Prostate gland (tissue), 2 donors: Measurements from ENCODE around the gene IFT81. TPM values are rescaled to one million over a fixed set of nuclear protein-coding genes. Genes with fewer than 3 reads are reported as not detected.

ENCODE experiments used
- DNase-seq: peaks from one replicate; pipeline ENCODE4 v3.0.0-alpha.2; 2019; ENCODE audit warnings: low spot score
- H3K27ac ChIP-seq, 2 donors: fragments of 200-600 bp; sonication (generic); 2 replicates each; pipeline ENCODE4 v1.5.1; 2017 to 2019
- H3K27me3 ChIP-seq: fragments of 200-600 bp; sonication (generic); replicated peaks from 2 replicates; pipeline ENCODE4 v1.5.1; 2019; ENCODE audit not compliant: insufficient read depth
- H3K36me3 ChIP-seq, 2 donors: fragments of 200-600 bp; sonication (generic); 1 replicate in 1 of 2; 2 replicates in 1 of 2; pipeline versions ENCODE4 v1.5.1 to v1.8.1; 2017 to 2019
- H3K4me1 ChIP-seq: fragments of 200-600 bp; sonication (generic); replicated peaks from 2 replicates; pipeline ENCODE4 v1.5.1; 2019
- H3K4me3 ChIP-seq, 2 donors: fragments of 200-600 bp; sonication (generic); 2 replicates each; pipeline ENCODE4 v1.5.1; 2017 to 2019
- H3K9me3 ChIP-seq: fragments of 200-600 bp; sonication (generic); 2 replicates; pipeline ENCODE4 v1.5.1; 2017
- CTCF ChIP-seq, 4 experiments: fragments of 200-600 bp in 2 of 4; fragments of 450-650 bp in 2 of 4; sonication (generic) in 2 of 4; IDR thresholded peaks; 1 replicate in 3 of 4; 2 replicates in 1 of 4; pipeline ENCODE4 v1.5.1; 2016 to 2019; ENCODE audit warnings: antibody characterized with exemption in 4 of 4, mild to moderate bottlenecking in 2 of 4, moderate library complexity in 2 of 4
- POLR2A ChIP-seq: fragments of 450-650 bp; IDR thresholded peaks from one replicate; pipeline ENCODE4 v1.6.1; 2016; ENCODE audit warnings: antibody characterized with exemption, mild to moderate bottlenecking
- POLR2AphosphoS5 ChIP-seq: sonication (generic); formaldehyde crosslinking; IDR thresholded peaks from one replicate; pipeline ENCODE4 v1.6.1; 2017; ENCODE audit warnings: antibody characterized with exemption
- WGBS: methylation state at CpG from one replicate; pipeline ENCODE4 v1.1.5; 2018; 5-methylcytosine and 5-hydroxymethylcytosine counted together
- intact Hi-C: fragments of 100-400 bp; cut with DNase I; formaldehyde crosslinking; loops from one replicate; pipeline ENCODE4 v1.14.2; 2022
- total RNA-seq, 2 donors: library from RNA; depleted of rRNA; stranded (reverse); fragments of >200 nt; gene quantifications; one replicate each; pipeline ENCODE4 v1.1.0, GENCODE V29; 2016

IFT81 gene
- total RNA-seq, 2 donors from 2014 or later = 11.2 to 16.1 TPM

- intact Hi-C loops = no loop called here
- Histone ChIP-seq H3K4me3 (no peak overlapping the region), H3K4me1 (no peaks in the 10 kb centered on the region), H3K27ac (no peak overlapping the region), H3K36me3 (no peaks in the 10 kb centered on the region), H3K9me3 (no peaks in the 10 kb centered on the region), H3K27me3 (no peaks in the 10 kb centered on the region)
- no peak for TF ChIP-seq POLR2AphosphoS5
- TF ChIP-seq POLR2A = no peak
- TF ChIP-seq CTCF (IDR thresholded peaks at IDR 0.05) = no peak
- DNase-seq = no peak
- 96% methylated on average over 12 of the region's 12 CpGs for WGBS
Measured at GRCh38 chr12:110258466-110258865, 134.3 kb downstream of the IFT81 start.

- WGBS = 65% methylated on average over 17 of the region's 17 CpGs
- no peak for DNase-seq
- intact Hi-C loops = no loop called here
Measured at GRCh38 chr12:110262442-110263388, 138.6 kb downstream of the IFT81 start.

DNA sequence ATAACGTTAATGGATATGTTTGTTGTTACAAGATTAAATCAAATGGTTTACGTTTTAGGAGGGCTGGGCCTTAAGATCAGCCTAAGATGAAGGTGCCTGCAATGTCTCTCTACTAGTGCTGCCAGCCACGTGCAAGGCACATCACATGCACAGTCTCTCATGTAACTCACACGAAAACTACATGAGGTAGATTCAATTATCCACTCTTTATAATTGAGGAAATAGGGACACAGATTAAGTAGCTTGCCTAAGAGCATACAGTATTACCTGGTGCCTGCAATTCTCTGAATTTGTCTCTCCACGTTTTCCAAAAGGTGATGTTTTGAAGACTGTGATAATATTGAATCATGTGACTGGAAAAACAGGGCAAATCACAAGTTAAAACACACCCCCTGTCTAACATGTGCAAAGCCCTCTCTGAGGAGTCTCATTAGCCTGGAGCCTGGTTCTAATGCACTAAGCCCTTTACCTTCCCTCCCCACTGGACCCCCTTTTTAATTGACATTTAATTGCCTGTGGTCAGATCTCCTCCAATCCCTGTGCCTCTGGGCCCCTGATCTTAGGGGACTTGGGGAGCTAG, 142.3 kb downstream of the IFT81 start:
- Histone ChIP-seq H3K4me3 (no peak overlapping the region), H3K27me3 (no peaks in the 10 kb centered on the region), H3K27ac (peak overlapping the region; percentile 41 to 53), H3K4me1 (no peaks in the 10 kb centered on the region), H3K9me3 (no peaks in the 10 kb centered on the region), H3K36me3 (no peaks in the 10 kb centered on the region)
- no peak for DNase-seq
- TF ChIP-seq CTCF (IDR thresholded peaks at IDR 0.05) (no peak), POLR2A (no peak), POLR2AphosphoS5 (no peak)
- intact Hi-C loops = no loop called here
- 65% methylated on average over 5 of the region's 5 CpGs for WGBS

More at GRCh38 chr12:110262442-110263388, 138.6 kb downstream of the IFT81 start:
- TF ChIP-seq POLR2A = no peak
- no peak for TF ChIP-seq CTCF (IDR thresholded peaks at IDR 0.05)
- TF ChIP-seq POLR2AphosphoS5 = no peak
- Histone ChIP-seq H3K27ac (no peak overlapping the region), H3K4me1 (no peaks in the 10 kb centered on the region), H3K36me3 (no peaks in the 10 kb centered on the region), H3K27me3 (no peaks in the 10 kb centered on the region), H3K9me3 (no peaks in the 10 kb centered on the region), H3K4me3 (no peak overlapping the region)

GRCh38 chr12:110266980-110267620, 142.9 kb downstream of the IFT81 start:
- DNase-seq = no peak

More at GRCh38 chr12:110266980-110267620, 142.9 kb downstream of the IFT81 start:
- Histone ChIP-seq H3K27ac (peak overlapping the region; percentile 41 to 53), H3K4me1 (no peaks in the 10 kb centered on the region), H3K27me3 (no peaks in the 10 kb centered on the region), H3K4me3 (no peak overlapping the region), H3K36me3 (no peaks in the 10 kb centered on the region), H3K9me3 (no peaks in the 10 kb centered on the region)
- TF ChIP-seq POLR2AphosphoS5 = no peak
- TF ChIP-seq POLR2A = no peak
- TF ChIP-seq CTCF (IDR thresholded peaks at IDR 0.05) = no peak
- WGBS = 9% methylated on average over 9 of the region's 9 CpGs
- intact Hi-C loops = no loop called here

Other genes starting within 250 kb of the IFT81 start
- gene GLTP, start 243.8 kb upstream of the IFT81 start, total RNA-seq = 10 to 100 TPM; 67.2 to 87.1 TPM
- gene TCHP, start 224.1 kb upstream of the IFT81 start, total RNA-seq = 10 to 100 TPM; 18.9 to 26.3 TPM
- gene GIT2, start 128.0 kb upstream of the IFT81 start, total RNA-seq = 10 to 100 TPM; 20.9 to 43.3 TPM
- gene ANKRD13A, start 124.9 kb upstream of the IFT81 start, total RNA-seq = 10 to 100 TPM; 76.1 to 87.4 TPM
- gene C12orf76, start 75.8 kb upstream of the IFT81 start, total RNA-seq = 10 to 100 TPM; 20.4 to 26.1 TPM
- 100 to 1,000 TPM; 121 to 209 TPM for gene ATP2A2, start 156.9 kb downstream of the IFT81 start, total RNA-seq